Skeletal muscle satellite cell (primary cell): ENCODE results near the gene PARD3.

Experiments
- H3K27me3 ChIP-seq: 2 replicates; pipeline ENCODE4 v1.7.0; 2013; ENCODE audit warnings: low read length; ENCODE audit not compliant: control insufficient read depth, insufficient read depth
- H3K36me3 ChIP-seq: 2 replicates; pipeline ENCODE4 v1.7.0; 2013; ENCODE audit warnings: mild to moderate bottlenecking, control low read depth, low read length; ENCODE audit not compliant: insufficient read depth
- H3K4me1 ChIP-seq: 2 replicates; pipeline ENCODE4 v1.7.0; 2013; ENCODE audit warnings: low read length; ENCODE audit not compliant: control insufficient read depth, insufficient read depth
- H3K4me2 ChIP-seq: 2 replicates; pipeline ENCODE4 v1.7.0; 2013; ENCODE audit warnings: mild to moderate bottlenecking, low read length
- H3K4me3 ChIP-seq: 2 replicates; pipeline ENCODE4 v1.7.0; 2013; ENCODE audit warnings: low read length
- H3K9ac ChIP-seq: 2 replicates; pipeline ENCODE4 v1.7.0; 2013; ENCODE audit warnings: mild to moderate bottlenecking, low read depth, low read length, moderate library complexity
- H3K9me3 ChIP-seq: replicated peaks from 2 replicates; pipeline ENCODE4 v1.7.0; 2013; ENCODE audit warnings: mild to moderate bottlenecking, control low read depth, low read length

Gene PARD3

DNA sequence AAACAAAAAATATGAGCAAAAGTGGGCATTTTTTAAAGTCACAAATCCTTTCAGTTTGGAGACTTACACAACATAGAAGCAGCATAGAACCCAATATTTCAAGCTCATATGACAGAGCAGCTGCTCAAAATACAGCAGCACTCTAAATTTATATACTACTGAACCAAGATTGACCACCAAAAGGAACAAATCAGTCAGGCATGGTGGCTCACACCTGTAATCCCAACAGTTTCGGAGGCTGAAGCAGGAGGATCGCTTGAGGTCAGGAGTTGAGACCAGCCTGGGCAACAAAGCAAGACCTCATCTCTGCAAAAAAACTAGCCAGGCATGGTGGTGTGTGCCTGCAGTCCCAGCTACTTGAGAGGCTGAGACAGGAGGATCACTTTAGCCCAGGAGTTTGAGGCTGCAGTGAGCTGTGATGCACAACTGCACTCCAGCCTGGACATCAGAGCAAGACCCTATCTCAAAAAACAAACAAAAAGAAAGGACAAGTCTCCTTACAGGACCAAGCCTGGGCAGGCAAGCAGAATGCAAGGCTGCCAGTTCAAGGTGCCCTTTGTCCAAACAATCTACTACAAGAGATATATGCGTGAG is 40.0 kb downstream of the PARD3 start:
- Histone ChIP-seq H3K27me3 (no peaks in the 10 kb centered on the region), H3K4me2 (no peak overlapping the region), H3K4me3 (no peak overlapping the region), H3K9me3 (no peaks in the 10 kb centered on the region), H3K9ac (no peak overlapping the region), H3K4me1 (peaks cover 8% of the 10 kb centered on the region), H3K36me3 (no peaks in the 10 kb centered on the region)

DNA sequence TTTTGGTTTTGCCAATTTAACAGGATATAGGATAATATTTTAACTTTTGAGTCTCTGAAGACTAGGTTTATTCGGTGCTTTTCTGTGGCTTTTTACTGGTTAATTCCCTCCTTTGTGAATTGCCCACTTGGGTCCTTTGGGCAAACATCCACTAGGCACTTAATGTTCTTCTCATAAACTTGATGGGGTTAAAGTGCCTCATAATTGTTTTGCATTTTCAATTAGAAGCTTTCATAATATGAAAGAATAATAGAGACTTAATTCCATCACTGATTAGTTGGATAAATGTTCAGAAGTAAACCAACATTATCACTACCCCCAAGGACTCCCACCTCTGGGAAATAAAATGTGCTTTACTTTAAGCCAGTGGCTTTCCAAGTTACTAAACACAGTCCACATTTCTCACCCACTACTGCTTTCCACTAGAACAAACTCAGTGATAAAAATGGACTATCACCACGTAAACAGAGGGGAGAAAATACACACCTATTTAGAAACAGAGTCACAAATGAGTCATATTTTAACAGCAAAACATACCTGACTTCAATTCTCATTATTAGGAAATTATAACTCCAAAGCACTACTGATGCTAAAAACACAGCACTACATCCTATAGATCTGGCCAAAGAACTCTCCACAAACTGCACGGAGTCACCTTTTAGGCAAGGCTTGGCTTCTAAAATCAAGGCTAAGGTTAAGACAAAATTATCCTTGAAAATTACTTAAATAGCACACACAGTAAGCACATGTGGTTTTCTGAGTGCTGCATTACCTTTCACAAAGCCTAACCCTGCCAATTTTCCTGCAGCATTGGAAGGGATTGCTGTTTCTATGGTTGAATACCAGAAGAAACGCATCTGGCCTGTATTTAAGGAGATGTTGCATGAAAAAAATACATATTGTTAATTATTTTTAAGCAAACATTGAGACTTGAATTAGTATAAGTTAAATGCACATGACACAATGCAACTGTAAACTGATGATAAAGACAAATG is 41.2 kb downstream of the PARD3 start:
- Histone ChIP-seq H3K36me3 (no peaks in the 10 kb centered on the region), H3K9ac (no peak overlapping the region), H3K4me2 (no peak overlapping the region), H3K4me1 (peaks cover 11% of the 10 kb centered on the region), H3K4me3 (no peak overlapping the region), H3K27me3 (no peaks in the 10 kb centered on the region), H3K9me3 (no peaks in the 10 kb centered on the region)

DNA sequence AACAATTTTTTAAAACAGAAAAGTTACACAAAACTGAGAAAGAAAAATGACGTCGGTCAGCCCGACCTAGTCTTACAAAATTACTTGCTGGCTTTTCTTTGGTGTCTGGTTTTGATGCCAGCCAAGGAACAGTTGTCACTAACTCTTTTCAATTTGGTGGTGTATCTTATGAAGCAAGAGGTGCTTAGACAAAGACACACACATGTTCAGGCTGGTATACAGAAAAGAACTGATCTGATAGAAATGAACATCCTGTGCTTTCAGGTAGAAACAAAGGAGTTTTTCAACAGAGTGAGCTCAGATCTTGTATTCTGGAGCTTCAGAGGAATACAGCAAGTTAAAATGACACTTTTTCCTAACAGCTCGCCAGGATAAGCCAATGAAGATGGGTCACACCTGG is 43.6 kb downstream of the PARD3 start:
- Histone ChIP-seq H3K4me2 (no peak overlapping the region), H3K36me3 (no peaks in the 10 kb centered on the region), H3K4me3 (no peak overlapping the region), H3K27me3 (no peaks in the 10 kb centered on the region), H3K4me1 (peaks cover 10% of the 10 kb centered on the region), H3K9me3 (no peaks in the 10 kb centered on the region), H3K9ac (no peak overlapping the region)

DNA sequence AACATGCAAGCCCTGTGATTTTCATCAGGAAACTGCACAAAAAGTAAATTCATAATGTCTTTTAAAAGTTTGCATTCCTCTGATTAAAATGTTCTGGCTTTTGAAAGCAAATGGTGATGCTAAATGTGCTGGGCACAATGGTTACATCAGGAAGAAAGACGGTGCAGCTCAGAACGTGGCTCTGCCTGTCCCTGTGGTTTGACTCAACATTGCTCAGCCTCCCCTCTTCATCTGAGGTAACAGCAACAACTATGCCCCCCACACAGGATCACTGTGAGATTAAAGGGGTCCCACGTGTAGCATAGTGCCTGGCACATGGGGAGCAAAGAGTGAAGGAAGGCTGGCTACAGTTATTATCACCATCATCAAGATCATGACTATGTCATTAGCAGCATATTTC is 44.0 kb downstream of the PARD3 start:
- no peaks in the 10 kb centered on the region for H3K9me3 ChIP-seq
- H3K4me1 ChIP-seq: peaks cover 10% of the 10 kb centered on the region
- no peak overlapping the region for H3K4me3 ChIP-seq
- no peak overlapping the region for H3K9ac ChIP-seq
- H3K27me3 ChIP-seq: no peaks in the 10 kb centered on the region
- H3K4me2 ChIP-seq: no peak overlapping the region
- H3K36me3 ChIP-seq: no peaks in the 10 kb centered on the region

DNA sequence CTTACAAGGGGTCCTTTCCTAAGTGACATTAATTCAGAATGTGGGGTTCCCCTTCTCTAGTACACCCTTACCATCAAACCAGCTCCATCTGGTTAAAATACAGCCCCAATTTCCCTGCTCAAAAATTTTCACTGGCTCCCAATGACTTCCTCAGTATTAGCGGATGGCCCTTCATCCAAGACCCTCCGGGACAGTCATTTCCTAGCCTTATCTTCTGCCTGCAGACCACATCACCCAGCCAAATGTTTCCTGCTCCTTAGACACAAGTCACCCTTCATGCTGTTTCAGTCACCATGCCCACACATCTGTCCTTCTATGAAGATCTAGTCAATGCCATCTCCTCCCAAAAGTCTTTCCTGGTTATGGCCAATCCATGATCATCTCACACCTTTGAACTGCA is 45.2 kb downstream of the PARD3 start:
- H3K4me2 ChIP-seq: no peak overlapping the region
- no peaks in the 10 kb centered on the region for H3K27me3 ChIP-seq
- peaks cover 10% of the 10 kb centered on the region for H3K4me1 ChIP-seq
- no peaks in the 10 kb centered on the region for H3K36me3 ChIP-seq
- no peak overlapping the region for H3K9ac ChIP-seq
- H3K4me3 ChIP-seq: no peak overlapping the region
- H3K9me3 ChIP-seq: no peaks in the 10 kb centered on the region

DNA sequence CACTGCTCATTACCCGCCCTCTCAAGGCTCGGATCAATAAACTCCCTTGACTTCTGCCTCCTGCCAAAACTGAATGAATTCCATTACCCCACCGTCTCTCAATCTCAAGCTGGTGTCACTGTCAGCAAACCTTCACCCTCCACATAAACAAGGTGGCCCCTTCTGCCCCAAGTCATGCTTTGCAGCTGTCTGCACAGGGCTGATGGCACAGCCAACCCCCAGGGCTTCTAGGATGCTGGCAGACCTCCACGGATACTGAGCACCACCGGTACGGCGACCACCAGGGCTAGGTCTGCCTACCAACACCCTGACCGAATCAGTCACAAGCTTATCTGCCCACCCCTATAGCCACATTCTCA is 46.1 kb downstream of the PARD3 start:
- Histone ChIP-seq H3K9ac (no peak overlapping the region), H3K4me2 (peak overlapping the region; percentile 65), H3K9me3 (no peaks in the 10 kb centered on the region), H3K27me3 (no peaks in the 10 kb centered on the region), H3K36me3 (no peaks in the 10 kb centered on the region), H3K4me3 (peak overlapping the region; percentile 11), H3K4me1 (peaks cover 10% of the 10 kb centered on the region)

DNA sequence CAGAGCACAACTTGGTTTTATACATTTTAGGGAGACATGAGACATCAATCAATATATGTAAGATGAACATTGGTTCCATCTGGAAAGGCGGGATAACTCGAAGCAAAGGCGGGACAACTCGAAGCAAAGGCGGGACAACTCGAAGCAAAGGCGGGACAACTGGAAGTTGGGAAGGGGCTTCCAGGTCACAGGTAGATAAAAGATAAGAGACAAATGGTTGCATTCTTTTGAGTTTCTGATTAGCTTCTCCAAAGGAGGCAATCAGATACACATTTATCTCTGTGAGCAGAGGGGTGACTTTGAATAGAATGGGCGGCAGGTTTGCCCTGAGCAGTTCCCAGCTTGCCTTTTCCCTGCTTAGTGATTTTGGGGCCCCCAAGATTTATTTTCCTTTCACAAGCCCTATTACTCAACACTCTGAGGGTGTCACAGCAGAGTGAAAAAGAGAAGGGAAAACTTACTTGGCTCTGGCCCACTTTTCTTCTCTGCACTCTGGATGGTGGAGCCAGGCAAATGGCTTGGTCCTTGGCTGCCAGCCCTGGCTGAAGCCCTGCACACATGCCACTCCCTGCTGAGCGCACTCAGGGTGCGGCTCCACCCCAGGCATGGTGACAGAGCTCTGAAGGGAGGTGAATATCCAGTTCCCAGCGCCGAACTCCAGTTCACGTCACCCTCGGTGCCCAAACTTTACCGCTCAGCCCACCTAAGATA is 46.7 kb downstream of the PARD3 start:
- H3K9ac ChIP-seq: no peak overlapping the region
- peak overlapping the region; percentile 11 for H3K4me3 ChIP-seq
- H3K4me2 ChIP-seq: peak overlapping the region; percentile 65
- H3K36me3 ChIP-seq: no peaks in the 10 kb centered on the region
- H3K4me1 ChIP-seq: peaks cover 10% of the 10 kb centered on the region
- no peaks in the 10 kb centered on the region for H3K27me3 ChIP-seq
- no peaks in the 10 kb centered on the region for H3K9me3 ChIP-seq

DNA sequence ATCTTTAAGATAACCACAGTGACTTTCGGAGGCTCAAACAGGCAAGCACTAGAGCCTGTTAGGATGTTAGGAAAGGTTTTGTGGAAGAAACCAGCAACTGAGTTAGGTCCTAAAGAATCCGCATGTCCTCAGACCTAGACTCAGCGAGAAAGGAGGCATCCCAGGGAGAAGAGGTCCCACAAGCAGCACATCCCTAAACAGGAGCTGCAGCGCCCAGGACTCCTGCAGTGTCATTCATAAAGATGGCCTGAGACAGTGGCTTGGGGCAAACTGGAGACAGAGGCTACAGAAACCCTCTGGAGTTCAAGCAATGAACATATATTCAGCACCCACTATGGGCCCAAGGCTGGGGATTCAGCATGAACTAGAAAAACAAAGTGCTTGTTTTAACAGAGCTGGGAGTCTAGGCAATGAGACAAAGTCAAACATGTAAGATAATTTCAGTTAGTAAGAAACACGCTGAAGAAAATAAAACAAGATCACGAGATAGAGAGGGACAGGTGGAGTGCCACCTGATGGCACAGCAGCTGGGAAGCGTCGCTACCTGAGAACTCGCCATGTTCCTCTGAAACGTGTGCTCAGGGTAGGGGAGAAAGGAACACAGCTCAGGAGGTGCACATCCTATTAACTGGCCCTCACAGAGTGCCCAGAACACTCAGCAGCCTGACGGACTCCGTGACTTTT is 48.1 kb downstream of the PARD3 start:
- Histone ChIP-seq H3K27me3 (no peaks in the 10 kb centered on the region), H3K4me2 (no peak overlapping the region), H3K4me3 (no peak overlapping the region), H3K9me3 (no peaks in the 10 kb centered on the region), H3K4me1 (peaks cover 10% of the 10 kb centered on the region), H3K9ac (no peak overlapping the region), H3K36me3 (no peaks in the 10 kb centered on the region)

DNA sequence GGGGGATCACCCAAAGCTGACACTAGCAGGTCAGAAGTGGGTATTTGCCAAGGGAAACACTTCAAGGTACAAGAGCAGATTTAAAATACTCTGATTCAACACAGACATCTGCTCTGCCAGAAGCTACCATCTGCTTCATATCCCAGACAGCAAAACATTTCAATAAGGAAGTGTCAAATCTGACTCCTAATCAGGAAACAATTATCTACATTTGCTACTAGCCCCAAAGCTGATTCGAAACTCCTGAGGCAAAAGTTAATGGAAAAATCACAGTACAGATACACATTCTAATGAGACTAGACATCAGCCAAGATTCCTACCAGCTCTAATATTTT is 48.9 kb downstream of the PARD3 start:
- Histone ChIP-seq H3K9ac (no peak overlapping the region), H3K4me3 (no peak overlapping the region), H3K9me3 (no peaks in the 10 kb centered on the region), H3K36me3 (no peaks in the 10 kb centered on the region), H3K4me1 (peaks cover 15% of the 10 kb centered on the region), H3K4me2 (no peak overlapping the region), H3K27me3 (no peaks in the 10 kb centered on the region)

DNA sequence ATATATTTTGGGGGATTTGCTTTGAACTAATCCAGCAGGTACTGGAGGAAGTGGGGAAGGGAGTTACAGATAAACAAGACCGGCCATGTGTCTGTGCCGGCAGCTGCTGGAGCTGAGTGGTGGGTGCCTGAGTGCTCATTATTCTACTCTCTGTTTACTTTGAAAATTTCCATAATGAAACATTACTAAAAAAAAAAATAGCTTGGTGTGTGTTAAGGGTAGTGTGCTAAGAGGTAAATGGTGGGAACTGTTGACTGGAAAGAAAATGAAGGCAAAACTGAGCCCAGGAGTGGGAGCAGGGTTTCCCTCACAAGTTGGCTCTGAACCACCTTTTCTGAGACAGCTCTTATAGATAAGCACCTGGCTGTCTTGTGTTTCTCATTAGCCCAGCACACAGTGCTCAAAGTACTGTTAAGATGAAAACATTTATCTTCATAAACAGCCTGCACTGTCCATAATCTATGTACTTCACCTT is 50.6 kb downstream of the PARD3 start:
- H3K9me3 ChIP-seq: no peaks in the 10 kb centered on the region
- H3K4me3 ChIP-seq: no peak overlapping the region
- H3K27me3 ChIP-seq: no peaks in the 10 kb centered on the region
- H3K4me1 ChIP-seq: peaks cover 22% of the 10 kb centered on the region
- H3K9ac ChIP-seq: no peak overlapping the region
- H3K4me2 ChIP-seq: no peak overlapping the region
- no peaks in the 10 kb centered on the region for H3K36me3 ChIP-seq

DNA sequence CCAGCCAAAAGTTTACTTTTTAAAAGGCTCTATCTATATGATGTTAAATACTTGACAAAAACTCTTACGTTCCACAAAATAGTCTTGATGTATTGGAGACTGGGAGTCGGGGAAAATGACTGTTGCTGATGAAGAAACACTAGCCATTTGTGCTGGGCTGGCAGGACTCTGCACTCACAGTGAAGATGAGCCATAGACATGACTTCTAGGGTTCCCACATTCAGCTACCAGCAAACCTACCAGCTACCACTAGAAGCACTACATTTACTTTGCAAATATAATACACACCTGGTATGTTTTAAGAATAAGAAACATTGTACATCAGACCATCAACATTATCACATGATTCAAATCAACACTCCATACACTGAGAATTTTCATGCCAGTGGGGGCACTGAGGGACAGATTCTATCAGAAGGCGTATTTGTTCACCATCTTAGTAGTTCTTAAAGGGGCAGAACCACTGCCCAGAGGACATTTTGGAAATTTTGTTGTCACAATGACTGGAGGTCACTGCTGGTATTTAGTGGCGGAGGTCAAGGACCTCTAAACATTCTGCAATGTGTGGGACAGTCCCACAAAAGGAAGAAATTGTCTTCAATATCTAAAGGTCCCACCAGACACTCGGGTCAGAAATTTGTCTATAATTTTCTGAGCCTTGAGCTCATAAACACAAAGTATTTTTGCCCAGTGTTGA is 52.3 kb downstream of the PARD3 start:
- Histone ChIP-seq H3K4me1 (peaks cover 21% of the 10 kb centered on the region), H3K4me2 (no peak overlapping the region), H3K36me3 (no peaks in the 10 kb centered on the region), H3K4me3 (no peak overlapping the region), H3K9me3 (no peaks in the 10 kb centered on the region), H3K27me3 (no peaks in the 10 kb centered on the region), H3K9ac (no peak overlapping the region)
